Measurements from ENCODE around the gene AGRN.

The AGRN gene

DNA sequence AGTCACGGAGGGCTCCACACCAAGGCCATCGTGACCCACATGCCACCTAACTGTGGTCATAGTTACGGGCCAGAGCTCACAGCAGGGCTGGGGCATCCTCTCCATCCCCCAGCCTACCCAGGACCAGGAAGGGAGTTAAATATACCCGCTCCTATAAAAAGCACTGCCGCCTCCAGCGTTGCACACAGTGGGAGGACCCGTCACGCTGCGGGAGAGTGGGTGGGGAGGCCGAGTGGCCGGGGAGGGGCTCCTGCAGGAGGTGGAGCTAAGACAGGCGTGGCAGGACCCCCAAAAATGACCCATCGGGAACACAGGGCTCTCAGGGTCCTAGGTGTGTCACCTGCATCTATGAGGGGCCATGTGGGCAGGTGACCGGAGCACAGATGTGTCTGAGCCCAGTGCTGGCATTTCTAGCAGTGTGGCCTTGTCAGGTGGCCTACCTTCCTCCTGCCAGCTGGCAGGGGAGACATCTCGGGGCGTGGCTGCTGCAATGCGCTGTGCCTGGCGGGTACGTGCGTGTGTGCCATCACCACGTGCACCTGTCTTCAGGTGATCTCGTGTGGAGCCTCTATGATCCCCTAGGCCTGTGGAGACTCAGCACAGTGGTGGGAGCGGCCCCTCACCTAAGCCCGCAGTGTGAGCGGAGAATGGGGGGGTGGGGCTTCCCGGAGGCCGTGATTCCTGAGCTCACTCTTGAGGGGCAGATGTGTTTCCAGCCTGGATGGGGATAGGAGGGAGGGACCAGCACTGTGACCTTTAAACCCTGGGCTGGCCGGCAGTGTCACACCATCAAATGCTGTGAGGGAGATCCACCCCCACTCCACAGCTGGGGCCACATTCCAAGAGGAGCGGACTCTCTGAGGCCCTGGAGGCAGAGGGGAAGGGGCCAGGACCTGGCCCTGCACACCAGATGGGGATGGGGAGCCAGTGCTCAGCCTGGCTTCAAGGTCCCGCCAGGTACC is 17.7 kb downstream of the AGRN start:
- H3K4ac ChIP-seq (ENCODE audit: low read depth, low read length), result no peak overlapping the region
- H3K79me2 ChIP-seq (ENCODE audit: control insufficient read depth, insufficient read depth, low read length, poor library complexity), result peaks cover 2% of the 10 kb centered on the region
- H3K4me1 ChIP-seq (ENCODE audit: control insufficient read depth in 1 of 2, insufficient read depth in 2 of 2, low read length in 2 of 2), result peaks cover 17 to 22% of the 10 kb centered on the region in 2 experiments
- no peak for DNase-seq
- H4K91ac ChIP-seq (ENCODE audit: low read depth, low read length), result no peak overlapping the region
- no peak overlapping the region for H2AK5ac ChIP-seq (ENCODE audit: low read length)
- H2BK120ac ChIP-seq (ENCODE audit: insufficient read depth, low read length, poor library complexity), result no peak overlapping the region
- peaks cover 2% of the 10 kb centered on the region for H3K79me1 ChIP-seq (ENCODE audit: low read length)
- H3K18ac ChIP-seq (ENCODE audit: low read length), result no peak overlapping the region
- no peak overlapping the region for H4K12ac ChIP-seq (ENCODE audit: low read depth, low read length)
- no CpG with 5 or more reads among the region's 30 CpGs for WGBS (ENCODE audit: extremely low coverage, insufficient coverage, insufficient read length)
- peaks cover 40 to 44% of the 10 kb centered on the region in 2 experiments for H3K36me3 ChIP-seq (ENCODE audit: control insufficient read depth in 1 of 2, insufficient read depth in 2 of 2, low read length in 2 of 2)
- H3K14ac ChIP-seq (ENCODE audit: low read length), result no peak overlapping the region
- no peak overlapping the region for H2AFZ ChIP-seq (ENCODE audit: insufficient read depth, low read length, poor library complexity)
- H2BK12ac ChIP-seq (ENCODE audit: low read length), result no peak overlapping the region
- H3K27me3 ChIP-seq (ENCODE audit: insufficient read depth, low read length), result peaks cover 6% of the 10 kb centered on the region
- H3K4me2 ChIP-seq (ENCODE audit: low read length), result no peak overlapping the region
- no peak overlapping the region for H3K23ac ChIP-seq (ENCODE audit: low read length)
- H3K4me3 ChIP-seq (ENCODE audit: low read depth, low read length), result no peak overlapping the region
- H3K9me3 ChIP-seq (ENCODE audit: insufficient read depth, low read depth, low read length), result peaks cover 2% of the 10 kb centered on the region
- H3K27ac ChIP-seq (ENCODE audit: low read depth, low read length), result no peak overlapping the region
- no peak overlapping the region for H2BK5ac ChIP-seq (ENCODE audit: low read depth, low read length, poor library complexity)
- H3K9ac ChIP-seq (ENCODE audit: low read length), result no peak overlapping the region
- H4K8ac ChIP-seq (ENCODE audit: low read depth, low read length), result no peak overlapping the region

DNA sequence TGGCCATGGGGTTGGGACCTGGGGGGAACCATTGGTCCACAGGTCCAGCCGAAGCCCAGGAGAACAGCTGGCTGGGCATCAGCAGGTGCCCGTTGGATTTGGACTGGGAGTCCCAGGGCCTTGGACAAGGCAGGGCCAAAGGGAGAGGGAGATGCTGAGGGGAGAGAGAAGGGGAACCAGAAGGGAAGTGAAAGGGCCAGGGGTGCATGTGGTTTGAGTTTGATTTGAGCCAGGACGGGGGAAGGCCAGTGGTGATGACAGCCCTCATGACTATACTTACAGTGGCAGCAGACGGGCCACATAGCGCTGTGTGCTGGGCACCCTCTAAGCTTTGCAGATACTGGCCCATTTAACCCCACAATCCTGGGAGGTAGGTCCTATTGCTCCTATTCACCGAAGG is 18.8 kb downstream of the AGRN start:
- H3K14ac ChIP-seq (ENCODE audit: low read length), result no peak overlapping the region
- peaks cover 50 to 55% of the 10 kb centered on the region in 2 experiments for H3K36me3 ChIP-seq (ENCODE audit: control insufficient read depth in 1 of 2, insufficient read depth in 2 of 2, low read length in 2 of 2)
- H2AFZ ChIP-seq (ENCODE audit: insufficient read depth, low read length, poor library complexity), result no peak overlapping the region
- no peak overlapping the region for H4K12ac ChIP-seq (ENCODE audit: low read depth, low read length)
- H3K4me3 ChIP-seq (ENCODE audit: low read depth, low read length), result peak overlapping the region; percentile 34
- H2BK12ac ChIP-seq (ENCODE audit: low read length), result no peak overlapping the region
- no CpG with 5 or more reads among the region's 6 CpGs for WGBS (ENCODE audit: extremely low coverage, insufficient coverage, insufficient read length)
- peaks cover 6% of the 10 kb centered on the region for H3K27me3 ChIP-seq (ENCODE audit: insufficient read depth, low read length)
- peaks cover 4% of the 10 kb centered on the region for H3K9me3 ChIP-seq (ENCODE audit: insufficient read depth, low read depth, low read length)
- peaks cover 2% of the 10 kb centered on the region for H3K79me1 ChIP-seq (ENCODE audit: low read length)
- no peak overlapping the region for H3K4ac ChIP-seq (ENCODE audit: low read depth, low read length)
- no peak overlapping the region for H4K91ac ChIP-seq (ENCODE audit: low read depth, low read length)
- no peak overlapping the region for H2BK5ac ChIP-seq (ENCODE audit: low read depth, low read length, poor library complexity)
- H3K4me1 ChIP-seq (ENCODE audit: control insufficient read depth in 1 of 2, insufficient read depth in 2 of 2, low read length in 2 of 2), result peaks cover 16 to 22% of the 10 kb centered on the region in 2 experiments
- H3K9ac ChIP-seq (ENCODE audit: low read length), result no peak overlapping the region
- no peak overlapping the region for H3K4me2 ChIP-seq (ENCODE audit: low read length)
- peaks cover 2% of the 10 kb centered on the region for H3K79me2 ChIP-seq (ENCODE audit: control insufficient read depth, insufficient read depth, low read length, poor library complexity)
- DNase-seq, result no peak
- no peak overlapping the region for H3K18ac ChIP-seq (ENCODE audit: low read length)
- no peak overlapping the region for H4K8ac ChIP-seq (ENCODE audit: low read depth, low read length)
- H2AK5ac ChIP-seq (ENCODE audit: low read length), result no peak overlapping the region
- no peak overlapping the region for H2BK120ac ChIP-seq (ENCODE audit: insufficient read depth, low read length, poor library complexity)
- H3K27ac ChIP-seq (ENCODE audit: low read depth, low read length), result no peak overlapping the region
- no peak overlapping the region for H3K23ac ChIP-seq (ENCODE audit: low read length)

DNA sequence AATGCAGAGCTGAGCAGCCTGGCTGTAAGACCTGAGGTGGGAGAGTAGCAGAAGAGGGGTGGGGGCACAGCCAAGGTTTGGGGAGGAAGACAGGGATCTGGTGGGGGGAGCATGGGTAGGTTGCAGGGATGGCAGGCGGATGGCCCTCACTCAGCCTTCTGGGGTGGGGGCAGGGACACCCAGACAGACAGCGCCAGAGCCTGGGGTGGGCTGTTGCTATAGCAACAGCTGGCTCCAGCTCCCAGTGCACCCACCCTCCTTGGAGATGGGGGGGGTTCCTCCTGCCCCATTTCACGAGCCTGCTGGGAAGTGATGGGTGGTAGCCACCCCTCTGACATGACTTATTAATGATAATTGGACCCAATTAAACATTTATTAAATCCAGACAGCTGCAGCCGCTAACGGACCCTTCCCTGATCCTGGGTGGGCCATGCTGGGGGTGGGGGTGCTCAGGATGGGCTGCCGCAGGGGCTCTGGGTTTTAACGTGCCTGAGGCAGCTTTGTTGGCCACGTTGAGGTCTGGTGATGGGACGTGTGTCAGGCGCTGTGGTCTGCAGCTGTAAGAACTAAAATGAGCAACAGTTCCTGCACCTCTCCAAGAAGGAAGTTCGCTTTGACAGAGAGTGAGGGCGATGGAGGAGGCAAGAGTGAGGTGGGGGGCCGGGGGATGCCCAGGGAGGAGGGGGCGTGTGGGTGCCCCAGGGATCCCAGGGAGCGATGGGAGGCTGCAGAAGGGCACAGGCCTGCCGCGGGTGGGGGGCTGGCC is 19.4 kb downstream of the AGRN start:
- H3K27ac ChIP-seq (ENCODE audit: low read depth, low read length), result no peak overlapping the region
- WGBS (ENCODE audit: extremely low coverage, insufficient coverage, insufficient read length), result no CpG with 5 or more reads among the region's 17 CpGs
- no peak overlapping the region for H4K12ac ChIP-seq (ENCODE audit: low read depth, low read length)
- peaks cover 11 to 16% of the 10 kb centered on the region in 2 experiments for H3K4me1 ChIP-seq (ENCODE audit: control insufficient read depth in 1 of 2, insufficient read depth in 2 of 2, low read length in 2 of 2)
- no peak overlapping the region for H2AFZ ChIP-seq (ENCODE audit: insufficient read depth, low read length, poor library complexity)
- peaks cover 1% of the 10 kb centered on the region for H3K27me3 ChIP-seq (ENCODE audit: insufficient read depth, low read length)
- no peak overlapping the region for H3K9ac ChIP-seq (ENCODE audit: low read length)
- H3K79me2 ChIP-seq (ENCODE audit: control insufficient read depth, insufficient read depth, low read length, poor library complexity), result no peaks in the 10 kb centered on the region
- H4K91ac ChIP-seq (ENCODE audit: low read depth, low read length), result no peak overlapping the region
- H3K4me2 ChIP-seq (ENCODE audit: low read length), result no peak overlapping the region
- H3K4me3 ChIP-seq (ENCODE audit: low read depth, low read length), result no peak overlapping the region
- no peak overlapping the region for H2BK12ac ChIP-seq (ENCODE audit: low read length)
- H3K18ac ChIP-seq (ENCODE audit: low read length), result no peak overlapping the region
- no peak overlapping the region for H3K23ac ChIP-seq (ENCODE audit: low read length)
- peaks cover 57 to 60% of the 10 kb centered on the region in 2 experiments for H3K36me3 ChIP-seq (ENCODE audit: control insufficient read depth in 1 of 2, insufficient read depth in 2 of 2, low read length in 2 of 2)
- no peak overlapping the region for H2AK5ac ChIP-seq (ENCODE audit: low read length)
- H3K14ac ChIP-seq (ENCODE audit: low read length), result no peak overlapping the region
- H3K9me3 ChIP-seq (ENCODE audit: insufficient read depth, low read depth, low read length), result peaks cover 4% of the 10 kb centered on the region
- no peak for DNase-seq
- H4K8ac ChIP-seq (ENCODE audit: low read depth, low read length), result no peak overlapping the region
- H3K4ac ChIP-seq (ENCODE audit: low read depth, low read length), result no peak overlapping the region
- H2BK120ac ChIP-seq (ENCODE audit: insufficient read depth, low read length, poor library complexity), result no peak overlapping the region
- H3K79me1 ChIP-seq (ENCODE audit: low read length), result no peaks in the 10 kb centered on the region
- no peak overlapping the region for H2BK5ac ChIP-seq (ENCODE audit: low read depth, low read length, poor library complexity)

DNA sequence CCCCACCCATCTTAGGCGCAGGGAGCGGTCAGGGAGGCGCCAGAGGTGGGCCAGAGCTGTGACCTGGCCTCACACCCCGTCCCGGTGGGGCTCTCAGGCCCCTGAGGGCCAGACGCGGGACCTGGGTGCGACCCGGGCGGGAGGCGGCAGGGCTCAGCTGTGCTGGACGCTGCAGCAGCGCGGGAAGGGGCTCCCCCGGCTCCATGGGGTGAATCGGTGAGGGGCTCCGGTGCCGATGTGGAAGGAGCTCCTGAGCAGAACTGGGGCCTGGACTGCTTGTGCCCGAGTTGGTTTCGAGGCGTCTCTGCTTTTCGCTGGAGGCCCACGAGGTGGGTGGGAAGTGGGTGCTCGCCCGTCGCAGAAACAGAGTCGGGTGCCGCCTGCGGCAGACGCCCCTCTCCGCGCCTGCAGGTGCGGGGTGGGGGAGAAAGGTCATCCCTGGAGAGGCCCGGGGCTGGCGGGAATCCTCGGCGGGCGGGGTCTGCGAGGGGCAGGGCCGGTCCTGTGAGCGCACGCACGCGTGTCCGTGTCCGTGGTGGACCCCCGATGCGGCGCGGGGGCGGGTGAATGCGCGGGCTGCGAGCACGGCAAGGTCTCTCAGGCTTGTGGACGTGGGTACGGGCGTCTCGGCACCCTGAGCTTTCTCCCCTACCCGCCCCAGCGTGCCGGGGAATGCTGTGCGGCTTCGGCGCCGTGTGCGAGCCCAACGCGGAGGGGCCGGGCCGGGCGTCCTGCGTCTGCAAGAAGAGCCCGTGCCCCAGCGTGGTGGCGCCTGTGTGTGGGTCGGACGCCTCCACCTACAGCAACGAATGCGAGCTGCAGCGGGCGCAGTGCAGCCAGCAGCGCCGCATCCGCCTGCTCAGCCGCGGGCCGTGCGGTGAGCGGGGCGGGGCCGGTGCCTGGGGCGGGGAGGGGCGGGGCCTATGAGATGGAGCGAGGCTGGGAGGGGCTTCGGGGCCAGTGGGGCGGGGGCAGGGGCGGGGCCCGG is 20.4 kb downstream of the AGRN start:
- peak; percentile 90 to 92 for DNase-seq
- no CpG with 5 or more reads among the region's 99 CpGs for WGBS (ENCODE audit: extremely low coverage, insufficient coverage, insufficient read length)
- no peak overlapping the region for H2BK5ac ChIP-seq (ENCODE audit: low read depth, low read length, poor library complexity)
- no peak overlapping the region for H2AFZ ChIP-seq (ENCODE audit: insufficient read depth, low read length, poor library complexity)
- no peaks in the 10 kb centered on the region for H3K79me2 ChIP-seq (ENCODE audit: control insufficient read depth, insufficient read depth, low read length, poor library complexity)
- H3K4ac ChIP-seq (ENCODE audit: low read depth, low read length), result no peak overlapping the region
- no peak overlapping the region for H3K23ac ChIP-seq (ENCODE audit: low read length)
- H3K9me3 ChIP-seq (ENCODE audit: insufficient read depth, low read depth, low read length), result peaks cover 4% of the 10 kb centered on the region
- H3K18ac ChIP-seq (ENCODE audit: low read length), result peak overlapping the region; percentile 43
- peak overlapping the region; percentile 60 for H3K4me3 ChIP-seq (ENCODE audit: low read depth, low read length)
- peak overlapping the region; percentile 69 for H3K4me2 ChIP-seq (ENCODE audit: low read length)
- no peak overlapping the region for H4K91ac ChIP-seq (ENCODE audit: low read depth, low read length)
- H2BK120ac ChIP-seq (ENCODE audit: insufficient read depth, low read length, poor library complexity), result no peak overlapping the region
- peaks cover 11 to 14% of the 10 kb centered on the region in 2 experiments for H3K4me1 ChIP-seq (ENCODE audit: control insufficient read depth in 1 of 2, insufficient read depth in 2 of 2, low read length in 2 of 2)
- H3K9ac ChIP-seq (ENCODE audit: low read length), result no peak overlapping the region
- H3K79me1 ChIP-seq (ENCODE audit: low read length), result no peaks in the 10 kb centered on the region
- H2BK12ac ChIP-seq (ENCODE audit: low read length), result no peak overlapping the region
- no peaks in the 10 kb centered on the region for H3K27me3 ChIP-seq (ENCODE audit: insufficient read depth, low read length)
- peak overlapping the region; percentile 35 for H3K14ac ChIP-seq (ENCODE audit: low read length)
- peak overlapping the region; percentile 31 for H4K12ac ChIP-seq (ENCODE audit: low read depth, low read length)
- no peak overlapping the region for H4K8ac ChIP-seq (ENCODE audit: low read depth, low read length)
- no peak overlapping the region for H3K27ac ChIP-seq (ENCODE audit: low read depth, low read length)
- H3K36me3 ChIP-seq (ENCODE audit: control insufficient read depth in 1 of 2, insufficient read depth in 2 of 2, low read length in 2 of 2), result peaks cover 64 to 67% of the 10 kb centered on the region in 2 experiments
- no peak overlapping the region for H2AK5ac ChIP-seq (ENCODE audit: low read length)

All from trophoblast cell (in vitro differentiated cells and primary cell).